ENCODE results near the gene CENPN. TPM values are rescaled to one million over a fixed set of nuclear protein-coding genes. Genes with fewer than 3 reads are reported as not detected.

CENPN gene
- total RNA-seq, 1 experiment from 2014 or later = 78.6 TPM

GRCh38 chr16:80958284-80958683, 48.7 kb upstream of the CENPN start:
- Histone ChIP-seq H3K56ac (ENCODE audit: insufficient read length, low read depth, low read length) (no peak overlapping the region), H4K5ac (ENCODE audit: insufficient read length, low read depth, low read length) (no peak overlapping the region), H3T11ph (ENCODE audit: low read length) (no peak overlapping the region), H3K18ac (ENCODE audit: insufficient read length, low read depth, low read length) (no peak overlapping the region), H3K79me1 (ENCODE audit: insufficient read depth, low read depth, low read length, poor library complexity, severe bottlenecking) (no peaks in the 10 kb centered on the region), H3K27ac (ENCODE audit: insufficient read length, low read depth, low read length) (no peak overlapping the region), H3K4ac (ENCODE audit: low read depth, low read length) (no peak overlapping the region), H4K91ac (ENCODE audit: insufficient read length, low read depth, low read length) (no peak overlapping the region), H2BK20ac (ENCODE audit: low read depth, low read length, poor library complexity, severe bottlenecking) (no peak overlapping the region), H3K9me3 (ENCODE audit: control insufficient read depth, low read depth, low read length) (no peaks in the 10 kb centered on the region), H3K23ac (ENCODE audit: insufficient read length, low read depth, low read length) (no peak overlapping the region), H2BK120ac (ENCODE audit: low read depth, low read length, poor library complexity, severe bottlenecking) (no peak overlapping the region), H3K14ac (ENCODE audit: insufficient read depth, low read length) (no peak overlapping the region), H2BK5ac (ENCODE audit: insufficient read length, low read length) (no peak overlapping the region), H3K9ac (ENCODE audit: extremely low read depth, insufficient read length, low read length) (no peak overlapping the region), H3K79me2 (ENCODE audit: insufficient read depth, low read length) (no peaks in the 10 kb centered on the region), H2AK5ac (ENCODE audit: insufficient read length, low read length) (no peak overlapping the region), H4K8ac (replicated peaks; ENCODE audit: insufficient read length, low read depth, low read length) (no peak overlapping the region), H3K23me2 (ENCODE audit: insufficient read length, low read depth, low read length, poor library complexity, severe bottlenecking) (no peaks in the 10 kb centered on the region), H4K20me1 (ENCODE audit: control insufficient read depth, insufficient read depth, insufficient read length) (no peaks in the 10 kb centered on the region), H3K4me2 (ENCODE audit: insufficient read depth, insufficient read length, low read length) (no peak overlapping the region), H2BK15ac (ENCODE audit: low read depth, low read length) (no peak overlapping the region), H3K27me3 (ENCODE audit: insufficient read depth, low read length) (no peaks in the 10 kb centered on the region), H3K4me1 (ENCODE audit: insufficient read depth, low read length) (no peaks in the 10 kb centered on the region), H2BK12ac (ENCODE audit: insufficient read length, low read depth, low read length) (no peak overlapping the region), H2AFZ (ENCODE audit: low read length) (no peak overlapping the region)
- no peak overlapping the region for H3K27ac Mint-ChIP-seq
- DNase-seq = no peak
- peaks cover 10% of the 10 kb centered on the region for H3K27me3 Mint-ChIP-seq (ENCODE audit: low read depth)
- H3K4me3 Mint-ChIP-seq = no peak overlapping the region
- H3K36me3 Mint-ChIP-seq (ENCODE audit: insufficient read depth in 1 of 3, low read depth in 3 of 3) = peaks cover 0 to 10% (median 3%) of the 10 kb centered on the region in 3 experiments; a peak in 2 of 7 replicates
- no peak for TF ChIP-seq CTCF (conservative IDR thresholded peaks at IDR 0.05)
- H3K9me3 Mint-ChIP-seq = peaks cover 24 to 31% of the 10 kb centered on the region in 2 experiments; a peak in 4 of 5 replicates
- no peaks in the 10 kb centered on the region for H3K4me1 Mint-ChIP-seq
